HG02798 (cell line): ENCODE data around the gene CITED4.
A peak's percentile ranks its signal among the peaks of the same experiment; 100 is the strongest.

Experiments
- ATAC-seq: cut with Tn5 transposase; IDR thresholded peaks from one replicate; pipeline ENCODE4 v1.9.1; 2021; ENCODE audit warnings: mild to moderate bottlenecking; ENCODE audit not compliant: unreplicated experiment, poor library complexity

CITED4 gene

DNA sequence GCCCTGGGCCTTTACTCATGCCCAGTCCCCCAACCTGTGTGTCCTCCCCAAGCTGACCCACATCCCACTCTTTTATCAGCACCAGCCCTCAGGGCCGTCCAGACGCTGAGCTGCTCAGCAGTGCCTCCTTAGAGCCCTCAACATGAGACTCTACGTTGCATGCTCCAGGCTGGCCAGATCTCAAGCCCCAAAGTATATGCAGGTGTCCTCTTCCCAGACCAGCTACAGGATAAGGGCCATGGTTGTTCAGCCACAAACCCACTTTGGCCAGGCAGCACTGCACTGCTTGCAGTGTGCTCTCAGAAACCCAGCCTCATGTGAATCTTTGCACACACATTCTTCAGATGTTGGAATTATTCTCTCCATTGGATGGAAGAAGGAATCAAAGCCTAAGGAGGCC lies 6.0 kb downstream of the CITED4 start:
- ATAC-seq = no peak

DNA sequence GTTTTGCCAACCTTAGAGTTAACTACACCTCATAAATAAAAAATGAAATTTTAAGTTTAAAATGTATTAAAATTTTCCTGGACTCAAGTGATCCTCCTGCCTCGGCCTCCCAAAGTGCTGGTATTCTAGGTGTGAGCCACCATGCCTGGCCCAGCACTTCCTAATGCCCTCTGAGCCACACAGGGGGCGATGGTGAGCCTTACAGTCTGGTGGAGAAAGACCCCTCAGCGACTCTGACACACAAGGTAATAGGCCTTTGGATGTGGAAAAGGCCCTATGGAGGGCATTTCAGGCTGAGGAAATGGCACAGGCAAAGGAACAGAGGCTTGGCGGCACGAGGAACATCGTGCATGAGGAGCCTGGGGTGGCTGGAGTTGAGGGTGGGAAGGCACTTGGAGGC lies 6.7 kb downstream of the CITED4 start:
- ATAC-seq = no peak

DNA sequence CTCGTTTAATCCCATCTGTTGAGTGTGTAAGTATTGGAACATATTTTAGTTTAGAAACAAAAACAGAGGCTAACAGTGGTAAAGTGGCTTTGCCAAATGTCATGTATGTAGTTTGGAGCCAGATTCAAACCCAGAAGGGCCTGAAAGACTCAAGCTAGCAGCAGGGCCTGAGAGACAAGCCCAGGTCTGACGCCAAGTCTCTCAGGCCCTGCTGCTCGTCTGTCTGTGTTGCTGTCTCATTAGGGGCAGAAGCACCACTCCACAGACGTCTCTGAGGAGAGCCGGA lies 8.3 kb downstream of the CITED4 start:
- no peak for ATAC-seq

DNA sequence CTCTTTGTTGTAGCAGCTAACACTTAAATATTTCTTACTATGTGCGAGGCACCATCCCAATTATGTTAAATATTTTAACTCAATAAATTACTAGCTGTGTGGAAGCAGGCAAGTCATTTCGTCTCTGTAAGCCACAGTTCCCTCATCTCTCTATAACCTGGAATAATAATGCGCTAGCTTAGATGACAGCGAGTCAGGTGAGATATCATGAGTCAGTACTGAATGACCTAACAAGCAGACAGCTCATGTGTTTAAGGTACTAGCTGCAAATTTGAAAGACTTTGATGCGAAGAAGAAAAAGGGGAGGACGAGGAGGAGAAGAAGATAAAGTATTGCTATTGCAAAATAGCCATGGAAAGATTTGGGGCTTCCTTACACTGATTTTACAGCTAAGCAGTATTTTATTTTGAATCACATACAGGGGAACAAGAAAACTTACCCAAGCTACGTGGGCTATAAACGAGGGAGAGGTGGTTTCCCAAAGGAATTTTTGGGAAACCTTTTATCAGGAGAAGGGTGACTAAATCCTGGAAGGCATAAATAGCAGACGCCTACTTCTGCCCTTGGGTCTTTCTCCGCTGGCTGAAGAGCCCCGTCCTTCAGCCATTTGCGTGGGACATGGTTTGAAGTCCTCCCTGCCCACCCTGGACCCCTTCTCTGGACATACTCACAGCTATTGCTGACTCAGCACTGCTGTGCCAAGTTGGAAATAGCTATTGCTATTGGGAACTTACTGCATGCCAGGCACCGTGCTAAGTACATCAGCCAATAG lies 8.9 kb downstream of the CITED4 start:
- ATAC-seq = no peak

DNA sequence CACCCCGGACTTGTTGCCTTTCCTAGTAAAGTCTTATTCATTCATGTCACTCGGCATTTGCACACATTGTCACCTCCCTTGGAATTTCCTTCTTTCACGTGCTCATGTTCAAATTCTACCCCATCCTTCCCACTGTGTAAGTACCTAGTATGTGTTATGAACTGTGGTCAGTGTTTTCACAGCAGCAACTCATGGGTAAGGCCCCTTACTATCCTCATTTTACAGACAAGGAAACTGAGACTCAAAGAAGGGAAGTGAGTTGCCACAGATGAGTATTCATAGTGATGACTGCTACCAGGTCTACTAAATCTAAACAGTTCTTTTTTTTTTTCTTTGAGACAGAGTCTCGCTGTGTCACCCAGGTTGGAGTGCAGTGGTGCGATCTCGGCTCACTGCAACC lies 10.5 kb downstream of the CITED4 start:
- no peak for ATAC-seq

DNA sequence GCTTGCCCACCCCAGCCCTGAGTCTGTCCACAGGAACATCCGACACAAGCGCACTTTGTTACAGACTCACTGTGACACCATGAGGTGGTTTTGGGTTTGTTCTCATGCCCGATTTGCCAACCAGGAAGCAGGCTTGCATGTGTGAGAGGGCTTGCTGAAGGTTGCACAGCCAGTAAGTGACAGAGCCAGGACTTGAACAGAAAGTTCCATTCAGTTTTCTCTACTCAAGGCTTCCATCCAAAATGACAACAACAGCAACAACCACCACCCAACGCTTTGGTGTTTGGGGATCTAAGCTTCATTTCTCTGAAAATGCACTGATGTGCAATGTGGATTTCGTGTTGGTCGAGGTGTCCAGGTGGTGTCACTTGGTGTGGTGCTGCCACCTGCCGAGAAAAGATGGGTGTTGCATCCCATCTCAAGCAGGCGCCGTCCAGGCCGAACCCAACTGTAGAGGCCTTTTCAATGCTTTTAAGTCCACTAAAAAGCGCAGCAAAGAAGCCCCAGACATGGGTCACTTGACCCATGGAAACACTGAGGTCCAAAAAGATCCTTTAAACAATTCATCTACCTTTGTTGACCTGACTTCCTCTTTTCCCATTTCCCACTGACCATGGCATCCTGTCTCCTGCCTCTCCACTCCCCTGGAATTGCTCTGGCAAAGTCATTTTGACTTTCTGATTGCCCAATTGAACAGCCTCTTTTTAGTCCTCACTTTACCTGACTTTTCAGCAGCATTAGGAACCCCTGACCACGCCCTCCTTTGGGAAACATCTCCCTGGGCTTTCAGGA lies 12.2 kb downstream of the CITED4 start:
- peak; percentile 57 for ATAC-seq

DNA sequence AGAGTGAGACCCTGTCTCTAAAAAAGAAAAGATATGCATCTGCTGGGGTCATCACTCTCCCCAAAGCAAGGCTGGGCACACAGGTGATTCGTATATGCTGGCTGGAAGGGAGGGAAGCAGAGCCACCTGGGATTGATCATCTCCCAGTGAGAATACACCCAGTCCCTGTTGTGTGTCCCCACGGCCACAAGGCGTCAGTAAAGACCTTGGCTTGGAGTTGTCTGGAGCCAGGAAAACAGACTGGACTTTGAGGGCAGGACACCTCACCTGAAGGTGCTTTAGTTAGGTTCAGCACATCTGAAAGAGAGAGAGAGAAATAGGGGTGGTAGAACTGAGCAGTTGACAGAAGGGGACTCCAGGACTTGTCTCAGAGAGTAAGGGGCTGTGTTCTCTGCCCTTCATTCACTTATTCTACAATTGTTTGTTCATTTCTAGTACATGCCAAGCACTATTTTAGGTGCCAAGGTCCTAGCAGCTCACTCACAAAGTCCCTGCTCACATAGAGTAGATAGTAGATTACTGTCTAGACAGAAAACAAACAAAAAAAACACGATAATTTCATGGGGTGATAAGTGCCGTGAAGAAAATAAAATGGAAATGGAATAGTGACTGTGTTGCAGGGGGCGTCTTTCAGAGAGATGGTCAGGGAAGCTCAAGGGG lies 13.5 kb downstream of the CITED4 start:
- ATAC-seq = no peak

DNA sequence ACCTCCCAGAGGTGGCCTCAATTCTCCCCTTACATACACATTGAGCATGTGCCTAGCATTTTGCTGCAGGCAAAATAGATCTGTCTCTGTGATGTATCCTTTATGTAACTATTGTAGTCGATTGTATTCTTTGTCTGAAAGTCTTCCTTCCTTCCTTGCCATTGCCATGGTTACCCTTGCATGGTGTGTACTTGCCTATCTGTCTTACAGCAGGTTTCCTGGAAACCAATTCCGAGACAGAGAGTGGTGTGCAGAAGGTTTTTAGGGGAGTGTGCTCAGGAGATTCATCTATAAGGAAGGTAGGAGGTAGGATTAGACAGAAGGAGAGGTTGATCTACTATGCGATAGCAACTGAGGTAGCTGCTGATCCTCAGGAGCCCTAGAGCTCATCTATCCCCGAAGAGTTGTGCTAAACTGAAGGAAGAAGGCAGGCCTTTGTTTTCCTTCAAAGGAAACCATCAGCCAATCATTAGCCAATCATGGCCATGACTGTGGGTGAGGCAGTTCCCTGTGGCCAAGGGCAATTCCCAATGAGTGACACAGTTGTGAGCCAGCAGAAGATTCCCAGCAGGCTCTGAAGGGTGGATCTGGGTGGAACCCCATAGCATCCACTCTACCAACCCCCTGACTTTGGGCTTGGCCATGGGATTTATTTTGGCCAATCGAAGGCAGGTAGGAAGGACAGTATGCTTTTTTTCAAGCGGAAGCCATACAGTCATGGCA lies 15.0 kb downstream of the CITED4 start:
- no peak for ATAC-seq

DNA sequence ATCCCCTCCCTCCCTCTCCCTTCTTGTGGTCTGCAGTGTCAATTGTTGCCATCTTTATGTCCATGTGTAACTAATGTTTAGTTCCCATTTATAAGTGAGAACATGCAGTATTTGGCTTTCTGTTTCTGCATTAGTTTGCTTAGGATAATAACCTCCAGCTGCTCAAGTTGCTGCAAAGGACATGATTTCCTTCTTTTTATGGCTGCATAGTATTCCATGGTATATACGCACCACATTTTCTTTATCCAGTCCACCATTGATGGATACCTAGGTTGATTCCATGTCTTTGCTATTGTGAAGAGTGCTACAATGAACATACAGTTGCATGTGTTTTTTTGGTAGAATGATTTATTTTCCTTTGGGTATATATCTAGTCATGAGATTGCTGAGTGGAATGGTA lies 16.3 kb downstream of the CITED4 start:
- no peak for ATAC-seq

DNA sequence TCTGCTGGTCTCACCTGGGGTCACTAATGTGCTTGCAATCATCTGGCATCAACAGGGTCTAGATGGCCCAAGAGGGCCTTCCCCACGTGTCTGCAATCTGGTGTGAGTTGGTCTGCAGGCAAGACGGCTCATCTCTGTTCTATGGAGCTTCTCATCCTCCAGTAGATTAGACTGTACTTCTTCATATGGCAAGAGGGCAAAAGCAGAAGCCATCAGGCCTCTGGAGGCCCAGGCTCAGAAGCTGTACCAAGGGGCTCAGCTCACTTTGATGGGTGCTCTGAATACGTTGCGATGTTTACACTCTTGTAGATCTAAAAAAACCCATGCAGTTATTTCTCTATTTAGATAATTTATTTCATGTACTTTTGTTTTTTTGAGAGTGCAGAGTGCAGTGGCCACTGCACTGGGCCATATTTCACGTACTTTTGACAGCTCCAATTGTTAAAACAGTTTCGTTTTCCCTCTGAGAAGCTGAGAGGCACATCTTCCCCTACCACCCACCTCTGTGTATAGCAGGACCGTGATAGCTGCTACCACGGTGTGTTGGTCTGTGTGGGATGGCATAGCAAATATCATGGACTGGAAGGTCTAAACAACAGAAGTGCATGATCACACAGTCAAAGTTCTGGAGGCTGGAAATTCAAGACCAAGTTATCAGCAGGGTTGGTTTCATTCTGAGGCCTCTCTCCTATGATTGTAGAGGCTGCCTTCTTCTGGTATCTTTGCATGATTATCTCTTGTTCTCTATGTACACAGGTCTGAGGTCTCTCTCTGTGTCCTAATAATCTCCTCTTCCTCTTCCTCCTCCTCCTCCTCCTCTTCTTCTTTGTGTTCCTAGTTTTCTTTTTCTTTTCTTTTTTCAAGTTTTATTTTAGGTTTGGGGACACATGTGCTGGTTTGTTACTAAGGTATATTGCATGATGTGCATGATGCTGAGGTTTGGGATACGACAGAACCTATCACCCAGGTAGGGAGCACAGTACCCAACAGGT lies 17.0 kb downstream of the CITED4 start:
- no peak for ATAC-seq

DNA sequence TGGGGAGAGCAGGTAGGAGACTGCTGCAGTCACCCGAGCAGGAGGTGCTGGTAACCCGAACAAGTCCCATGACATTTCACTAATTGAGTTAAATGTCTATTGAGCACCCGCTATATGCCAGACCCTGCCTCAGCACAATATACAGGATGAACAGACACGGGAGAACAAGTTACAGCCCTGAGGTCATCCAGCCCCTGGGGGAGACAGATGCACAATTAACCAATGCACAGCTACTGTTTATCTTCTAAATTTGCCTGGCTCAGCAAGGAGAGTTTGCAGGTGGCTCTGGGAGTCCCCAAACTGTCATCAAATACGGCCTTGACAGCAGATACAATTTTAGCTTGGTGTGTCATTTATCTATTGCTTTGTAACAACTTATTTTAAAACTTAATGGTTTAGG lies 18.1 kb downstream of the CITED4 start:
- no peak for ATAC-seq

DNA sequence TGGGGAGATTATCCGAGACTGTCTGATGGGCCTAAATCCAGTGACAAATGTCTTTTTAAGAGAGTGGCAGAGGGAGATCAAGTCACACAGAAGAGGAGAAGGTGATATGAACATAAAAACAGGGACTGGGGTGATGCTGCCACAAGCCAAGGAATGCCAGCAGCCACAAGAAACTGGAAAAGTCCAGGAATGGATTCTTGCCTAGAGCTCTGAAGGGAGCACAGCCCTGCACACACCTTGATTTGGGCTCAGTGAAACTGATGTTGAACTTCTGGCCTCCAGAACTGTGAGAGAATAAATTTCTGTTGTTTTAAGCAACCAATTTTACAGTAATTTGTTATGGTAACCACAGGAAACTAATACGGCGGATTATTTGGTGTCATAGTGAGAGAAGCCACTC lies 19.5 kb downstream of the CITED4 start:
- ATAC-seq = no peak

DNA sequence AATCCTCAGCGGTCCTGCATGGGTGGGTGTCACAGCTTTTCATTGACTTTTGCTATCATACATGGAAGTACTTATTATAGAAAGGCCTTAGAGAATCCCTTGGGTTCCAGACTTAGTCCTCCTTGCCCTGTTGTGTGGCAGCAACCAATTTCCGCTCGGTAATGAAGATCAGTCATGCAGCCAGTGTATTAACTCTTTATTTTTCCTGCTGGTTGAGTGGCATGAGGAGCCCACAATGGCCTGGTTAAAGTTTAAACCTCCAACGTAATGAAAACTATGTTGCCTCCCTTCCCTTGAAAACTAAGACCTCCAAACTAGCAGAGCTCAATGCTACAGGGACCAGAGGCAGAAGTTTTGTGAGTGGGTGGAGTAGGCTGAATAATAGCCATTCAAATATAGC lies 20.0 kb downstream of the CITED4 start:
- ATAC-seq = no peak

DNA sequence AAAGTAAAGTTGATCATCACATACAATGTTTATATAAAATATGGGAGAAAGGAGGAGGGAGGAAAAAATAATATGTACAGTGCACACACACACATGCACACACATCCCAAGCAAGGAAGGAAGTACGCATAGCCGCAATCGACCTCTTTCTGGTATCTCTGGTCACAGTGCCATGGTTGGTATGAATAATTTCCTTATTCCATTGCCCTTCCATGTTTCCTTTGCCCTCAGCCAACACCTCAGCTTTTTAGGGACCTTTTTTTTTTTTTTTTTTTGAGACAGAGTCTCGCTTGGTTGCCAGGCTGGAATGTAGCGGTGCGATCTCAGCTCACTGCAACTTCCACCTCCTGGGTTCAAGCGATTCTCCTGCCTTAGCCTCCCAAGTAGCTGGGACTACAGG lies 20.6 kb downstream of the CITED4 start:
- ATAC-seq = no peak

DNA sequence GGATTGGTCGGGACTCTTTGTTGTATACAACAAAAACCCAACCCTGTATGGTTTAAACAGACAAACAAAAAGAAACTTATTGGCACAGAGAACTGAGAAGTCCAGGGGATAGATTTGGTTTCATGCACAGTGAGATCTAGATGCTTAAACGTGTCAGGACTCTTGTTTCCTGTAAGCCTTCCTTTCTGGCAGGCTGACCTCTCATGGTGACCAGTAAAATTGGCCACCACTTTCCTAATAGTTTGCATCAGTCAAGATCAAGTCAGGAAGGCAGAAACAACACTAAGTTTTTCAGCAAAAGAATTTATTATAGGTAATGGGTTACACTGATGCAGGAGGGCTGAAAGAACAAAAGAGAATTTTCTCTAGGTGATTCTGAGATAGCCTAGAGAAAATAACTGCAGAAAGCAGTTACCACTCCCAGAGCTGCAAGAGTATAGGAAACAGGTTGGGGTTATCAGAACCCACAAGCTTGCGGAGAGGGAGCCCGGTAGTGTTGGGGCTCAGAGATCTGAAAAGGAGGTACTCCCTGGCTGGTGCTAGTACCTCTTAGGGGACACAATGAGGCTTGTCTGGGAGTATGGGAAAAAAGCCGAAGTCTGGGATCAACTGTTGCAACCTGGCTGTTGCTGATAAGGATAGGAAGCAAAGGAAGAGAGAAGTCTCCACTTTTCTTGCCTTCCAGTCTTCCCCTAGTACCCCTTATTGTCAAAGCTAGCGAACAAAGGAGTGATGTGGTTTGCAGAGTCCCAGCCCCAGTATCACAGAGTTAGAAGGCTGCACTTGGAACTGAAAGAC lies 21.4 kb downstream of the CITED4 start:
- no peak for ATAC-seq

DNA sequence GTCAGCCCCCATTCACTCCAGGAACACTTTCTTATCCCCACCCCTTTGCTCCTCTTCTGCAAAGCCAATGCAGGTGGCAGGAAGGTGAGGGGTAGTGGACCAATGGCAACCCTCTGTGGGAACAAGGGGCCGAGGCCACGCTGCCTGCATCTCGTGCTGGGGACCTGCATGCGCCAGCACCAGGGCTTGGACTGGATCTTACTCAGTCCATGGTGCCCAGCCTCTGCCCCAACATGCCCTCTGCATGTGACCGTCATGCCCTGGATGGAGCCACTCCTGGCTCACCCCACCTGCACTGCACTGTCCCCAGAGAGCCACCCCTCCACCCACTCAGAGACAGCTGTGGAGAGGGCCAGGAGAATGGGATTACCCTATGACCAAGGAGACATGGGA lies 22.2 kb downstream of the CITED4 start:
- ATAC-seq = no peak

DNA sequence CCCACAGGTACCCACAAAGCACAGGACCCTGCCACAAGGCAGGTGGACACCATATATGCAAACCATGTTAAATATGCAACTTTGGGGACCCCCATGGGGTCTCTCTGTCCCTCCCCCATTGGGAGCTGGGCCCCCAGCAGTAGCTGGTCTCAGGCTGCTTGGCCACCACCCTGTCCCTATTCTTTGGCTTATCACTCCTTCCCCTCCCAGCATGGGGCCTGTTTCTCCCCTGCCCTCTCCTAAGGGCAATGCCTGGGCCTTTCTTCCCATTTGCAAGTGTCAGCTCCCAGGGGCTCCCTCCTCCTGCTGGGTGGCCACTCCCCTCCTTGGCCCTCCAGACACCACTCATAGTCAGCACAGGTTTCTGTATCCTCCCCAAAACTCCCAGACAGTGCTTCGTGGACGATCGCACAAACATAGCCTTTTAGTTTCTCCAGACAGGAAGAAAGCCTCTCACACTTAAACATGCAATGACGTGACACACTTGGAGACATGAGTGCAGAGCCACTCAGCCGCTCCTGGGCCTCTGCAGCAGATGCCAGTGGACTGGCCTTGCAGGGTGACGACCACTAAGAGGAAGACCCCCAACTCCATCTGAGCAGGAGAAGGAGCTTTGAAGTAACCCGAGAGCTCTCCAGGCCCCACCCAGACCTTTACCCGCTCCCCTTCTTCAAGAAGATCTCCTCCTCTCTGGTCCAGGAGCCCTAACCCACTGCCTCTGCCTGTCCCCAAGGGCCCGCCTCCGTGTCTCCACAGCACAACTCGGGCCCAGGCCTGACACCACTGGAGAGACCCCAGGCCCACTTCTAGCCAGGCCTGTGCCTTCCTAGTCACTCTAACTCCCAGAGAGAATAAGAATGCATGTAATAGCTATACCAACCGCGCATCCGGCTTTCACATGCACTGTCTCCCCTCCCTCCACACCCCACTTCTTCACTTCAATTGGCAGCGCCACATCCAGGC lies 22.9 kb downstream of the CITED4 start:
- ATAC-seq = no peak
